ENCODE results near the gene NSUN4. TPM values are rescaled to one million over a fixed set of nuclear protein-coding genes. Genes with fewer than 3 reads are reported as not detected.

NSUN4 gene
- total and polyA plus RNA-seq, 9 of the 15 experiments (the other 6 are each of a cell fraction or from before 2014, with no cell fraction given): 33.4 to 60.2 (median 46.3) TPM

- TF ChIP-seq KLF6 (CRISPR knock-in tag; IDR thresholded peaks at IDR 0.05; ENCODE audit: borderline replicate concordance) (peak; percentile 68; the same call in 1 of the 2 replicates), RCOR1 (IDR thresholded peaks at IDR 0.05; ENCODE audit: borderline replicate concordance in 1 of 2, low read depth in 2 of 2, low read length in 2 of 2) (peak in 1 of 2 experiments; percentile 43; a peak in 2 of 4 replicates), HNRNPLL (IDR thresholded peaks at IDR 0.05; ENCODE audit: low read depth, low read length, poor library complexity, severe bottlenecking) (no peak), TRIM24 (IDR thresholded peaks at IDR 0.05) (peak in 1 of 2 experiments; percentile 68; a peak in 1 of 4 replicates), WHSC1 (IDR thresholded peaks at IDR 0.05; ENCODE audit: low read length) (no peak), NFIC (IDR thresholded peaks at IDR 0.05) (peak; percentile 49), NFRKB (IDR thresholded peaks at IDR 0.05; ENCODE audit: low read depth) (peak; percentile 94), ZNF57 (CRISPR knock-in tag; IDR thresholded peaks at IDR 0.05) (no peak), HEY1 (CRISPR knock-in tag; IDR thresholded peaks at IDR 0.05; ENCODE audit: borderline replicate concordance) (peak; percentile 84; the same call in 1 of the 2 replicates), ZNF431 (CRISPR knock-in tag; IDR thresholded peaks at IDR 0.05) (no peak), KDM5B (IDR thresholded peaks at IDR 0.05; ENCODE audit: insufficient replicate concordance, low read depth, low read length) (peak; percentile 94), STAT5A (IDR thresholded peaks at IDR 0.05; ENCODE audit: borderline replicate concordance, low read length) (no peak; the same call in 1 of the 2 replicates), ZBTB11 (CRISPR knock-in tag; IDR thresholded peaks at IDR 0.05) (peak in 2 of 3 experiments; percentile 62 to 93; a peak in 4 of 6 replicates), THAP7 (CRISPR knock-in tag; IDR thresholded peaks at IDR 0.05) (peak; percentile 100), NR2C1 (IDR thresholded peaks at IDR 0.05) (peak; percentile 93), NR2C1 (tag; IDR thresholded peaks at IDR 0.05) (peak; percentile 93), ZFP36 (IDR thresholded peaks at IDR 0.05; ENCODE audit: low read depth, low read length, partially characterized antibody) (peak; percentile 24)
- TF ChIP-seq, protein P1, sequence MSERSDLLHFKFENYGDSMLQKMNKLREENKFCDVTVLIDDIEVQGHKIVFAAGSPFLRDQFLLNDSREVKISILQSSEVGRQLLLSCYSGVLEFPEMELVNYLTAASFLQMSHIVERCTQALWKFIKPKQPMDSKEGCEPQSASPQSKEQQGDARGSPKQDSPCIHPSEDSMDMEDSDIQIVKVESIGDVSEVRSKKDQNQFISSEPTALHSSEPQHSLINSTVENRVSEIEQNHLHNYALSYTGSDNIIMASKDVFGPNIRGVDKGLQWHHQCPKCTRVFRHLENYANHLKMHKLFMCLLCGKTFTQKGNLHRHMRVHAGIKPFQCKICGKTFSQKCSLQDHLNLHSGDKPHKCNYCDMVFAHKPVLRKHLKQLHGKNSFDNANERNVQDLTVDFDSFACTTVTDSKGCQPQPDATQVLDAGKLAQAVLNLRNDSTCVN (CRISPR knock-in tag; IDR thresholded peaks at IDR 0.05): 0 out of 2 replicates have a peak, but pooled peaks have one; percentile 20
- TF ChIP-seq, protein P2, sequence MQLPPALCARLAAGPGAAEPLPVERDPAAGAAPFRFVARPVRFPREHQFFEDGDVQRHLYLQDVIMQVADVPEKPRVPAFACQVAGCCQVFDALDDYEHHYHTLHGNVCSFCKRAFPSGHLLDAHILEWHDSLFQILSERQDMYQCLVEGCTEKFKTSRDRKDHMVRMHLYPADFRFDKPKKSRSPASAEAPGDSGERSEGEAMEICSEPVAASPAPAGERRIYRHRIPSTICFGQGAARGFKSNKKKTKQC (CRISPR knock-in tag; IDR thresholded peaks at IDR 0.05): peak; percentile 71; the same call in 1 of the 2 replicates
Measured at GRCh38 chr1:46303038-46303871, 37.4 kb upstream of the NSUN4 start, which contains the start of the genes LRRC41 and UQCRH (continued).
